H9 (cell line): ENCODE data around the gene RBM8A. TPM values are rescaled to one million over a fixed set of nuclear protein-coding genes. Genes with fewer than 3 reads are reported as not detected.

Experiments used
- DNase-seq: peaks from one replicate; pipeline ENCODE4 v3.0.0-alpha.2; 2017
- H2AFZ ChIP-seq: one replicate; pipeline ENCODE4 v1.6.1; 2013; ENCODE audit warnings: mild to moderate bottlenecking, low read length, control low read depth, moderate library complexity
- H2AK5ac ChIP-seq: 2 replicates; pipeline ENCODE4 v1.6.1; 2013; ENCODE audit warnings: low read length, control low read depth, mixed read lengths; ENCODE audit not compliant: insufficient read length
- H2BK120ac ChIP-seq: one replicate; pipeline ENCODE4 v1.6.1; 2013; ENCODE audit warnings: low read depth, mild to moderate bottlenecking, low read length, control low read depth, inconsistent platforms; ENCODE audit not compliant: poor library complexity, severe bottlenecking
- H2BK12ac ChIP-seq: 2 replicates; pipeline ENCODE4 v1.6.1; 2013; ENCODE audit warnings: low read length, control low read depth, mixed read lengths, low read depth; ENCODE audit not compliant: insufficient read length
- H2BK15ac ChIP-seq: 2 replicates; pipeline ENCODE4 v1.6.1; 2013; ENCODE audit warnings: low read depth, low read length, control low read depth
- H2BK20ac ChIP-seq: one replicate; pipeline ENCODE4 v1.6.1; 2013; ENCODE audit warnings: low read depth, mild to moderate bottlenecking, low read length, control low read depth, inconsistent platforms; ENCODE audit not compliant: poor library complexity, severe bottlenecking
- H2BK5ac ChIP-seq: 2 replicates; pipeline ENCODE4 v1.6.1; 2013; ENCODE audit warnings: low read length, control low read depth, mixed read lengths; ENCODE audit not compliant: insufficient read length
- H3K14ac ChIP-seq: 2 replicates; pipeline ENCODE4 v1.6.1; 2013; ENCODE audit warnings: low read length, control low read depth; ENCODE audit not compliant: insufficient read depth
- H3K18ac ChIP-seq: 2 replicates; pipeline ENCODE4 v1.6.1; 2013; ENCODE audit warnings: low read depth, mild to moderate bottlenecking, mixed read lengths, low read length, control low read depth; ENCODE audit not compliant: insufficient read length
- H3K23ac ChIP-seq: 2 replicates; pipeline ENCODE4 v1.6.1; 2013; ENCODE audit warnings: low read length, control low read depth, mixed read lengths, low read depth; ENCODE audit not compliant: insufficient read length
- H3K23me2 ChIP-seq: 2 replicates; pipeline ENCODE4 v1.6.1; 2013; ENCODE audit warnings: low read depth, mild to moderate bottlenecking, mixed read lengths, low read length, control low read depth; ENCODE audit not compliant: insufficient read length, poor library complexity, severe bottlenecking
- H3K27ac ChIP-seq: 2 replicates; pipeline ENCODE4 v1.5.1; 2013; ENCODE audit warnings: low read length, control low read depth, mixed read lengths, low read depth; ENCODE audit not compliant: insufficient read length
- H3K27me3 ChIP-seq: 2 replicates; pipeline ENCODE4 v1.6.1; 2013; ENCODE audit warnings: low read length, control low read depth, inconsistent platforms; ENCODE audit not compliant: insufficient read depth
- H3K4ac ChIP-seq: 2 replicates; pipeline ENCODE4 v1.6.1; 2013; ENCODE audit warnings: low read depth, mild to moderate bottlenecking, control low read depth, inconsistent platforms, low read length, moderate library complexity
- H3K4me1 ChIP-seq: 2 replicates; pipeline ENCODE4 v1.6.1; 2013; ENCODE audit warnings: low read length, control low read depth, inconsistent platforms; ENCODE audit not compliant: insufficient read depth
- H3K4me2 ChIP-seq: 2 replicates; pipeline ENCODE4 v1.6.1; 2013; ENCODE audit warnings: low read length, control low read depth, mixed read lengths; ENCODE audit not compliant: insufficient read length, insufficient read depth
- H3K56ac ChIP-seq: 2 replicates; pipeline ENCODE4 v1.6.1; 2013; ENCODE audit warnings: low read depth, mild to moderate bottlenecking, mixed read lengths, low read length, control low read depth; ENCODE audit not compliant: insufficient read length
- H3K79me1 ChIP-seq: 2 replicates; pipeline ENCODE4 v1.6.1; 2013; ENCODE audit warnings: low read depth, mild to moderate bottlenecking, moderate library complexity, low read length, control low read depth, inconsistent platforms; ENCODE audit not compliant: insufficient read depth, poor library complexity, severe bottlenecking
- H3K79me2 ChIP-seq: 2 replicates; pipeline ENCODE4 v1.6.1; 2013; ENCODE audit warnings: low read length, control low read depth, inconsistent platforms; ENCODE audit not compliant: insufficient read depth
- H3K9ac ChIP-seq: 2 replicates; pipeline ENCODE4 v1.6.1; 2013; ENCODE audit warnings: low read length, control low read depth, mixed read lengths; ENCODE audit not compliant: insufficient read length; ENCODE audit errors: extremely low read depth
- H3K9me3 ChIP-seq: one replicate; pipeline ENCODE4 v1.6.1; 2013; ENCODE audit warnings: low read depth, low read length, inconsistent platforms; ENCODE audit not compliant: control insufficient read depth
- H3T11ph ChIP-seq: one replicate; pipeline ENCODE4 v1.6.1; 2013; ENCODE audit warnings: mild to moderate bottlenecking, low read length, control low read depth, inconsistent platforms
- H4K20me1 ChIP-seq: one replicate; pipeline ENCODE4 v1.6.1; 2013; ENCODE audit not compliant: control insufficient read depth, insufficient read length, insufficient read depth
- H4K5ac ChIP-seq: 2 replicates; pipeline ENCODE4 v1.6.1; 2013; ENCODE audit warnings: low read depth, mild to moderate bottlenecking, mixed read lengths, low read length, control low read depth; ENCODE audit not compliant: insufficient read length
- H4K8ac ChIP-seq: replicated peaks from 2 replicates; pipeline ENCODE4 v1.6.1; 2013; ENCODE audit warnings: low read length, control low read depth, mixed read lengths, low read depth; ENCODE audit not compliant: insufficient read length
- H4K91ac ChIP-seq: 2 replicates; pipeline ENCODE4 v1.6.1; 2013; ENCODE audit warnings: low read depth, mild to moderate bottlenecking, moderate library complexity, mixed read lengths, low read length, control low read depth; ENCODE audit not compliant: insufficient read length
- H3K27ac Mint-ChIP-seq, 3 experiments: 2 replicates in 2 of 3; 3 replicates in 1 of 3; pipeline ENCODE4 v1.8.0; 2020 to 2021; ENCODE audit warnings: mixed read lengths in 3 of 3, mild to moderate bottlenecking in 1 of 3, moderate library complexity in 1 of 3
- H3K27me3 Mint-ChIP-seq: 2 replicates; pipeline ENCODE4 v1.8.0; 2021; ENCODE audit warnings: low read depth, mild to moderate bottlenecking, moderate library complexity, mixed read lengths
- H3K36me3 Mint-ChIP-seq, 3 experiments: 2 replicates in 2 of 3; 3 replicates in 1 of 3; pipeline ENCODE4 v1.8.0; 2020 to 2021; ENCODE audit warnings: low read depth in 3 of 3, mixed read lengths in 3 of 3; ENCODE audit not compliant: insufficient read depth in 1 of 3
- H3K4me1 Mint-ChIP-seq, 2 experiments: 2 replicates each; pipeline ENCODE4 v1.8.0; 2020; ENCODE audit warnings: mixed read lengths in 2 of 2
- H3K4me3 Mint-ChIP-seq, 2 experiments: 2 replicates in 1 of 2; 3 replicates in 1 of 2; pipeline ENCODE4 v1.8.0; 2020 to 2021; ENCODE audit warnings: mild to moderate bottlenecking in 2 of 2, mixed read lengths in 2 of 2, moderate library complexity in 1 of 2
- H3K9me3 Mint-ChIP-seq, 2 experiments: 2 replicates in 1 of 2; 3 replicates in 1 of 2; pipeline ENCODE4 v1.8.0; 2020; ENCODE audit warnings: mild to moderate bottlenecking in 2 of 2, mixed read lengths in 2 of 2, moderate library complexity in 1 of 2
- WGBS: extraction: QIAGEN DNeasy Blood & Tissue Kit; methylation state at CpG from one replicate; pipeline ENCODE4 v1.1.7; 2013; ENCODE audit warnings: missing lambda C conversion rate, low lambda C conversion rate, mixed read lengths; ENCODE audit not compliant: insufficient read length; ENCODE audit errors: extremely low coverage; 5-methylcytosine and 5-hydroxymethylcytosine counted together
- total RNA-seq: library from RNA; stranded (reverse); gene quantifications from 2 replicates; pipeline ENCODE4 v1.2.1, GENCODE V29; 2021
- TF ChIP-seq, protein P1 (sequence below): fragments of 200-600 bp; sonication (generic); conservative IDR thresholded peaks from 3 replicates; pipeline ENCODE4 v1.8.0; 2021; ENCODE audit warnings: antibody characterized with exemption, mild to moderate bottlenecking

The RBM8A gene
- total RNA-seq, 1 experiment from 2014 or later = 298 TPM

DNA sequence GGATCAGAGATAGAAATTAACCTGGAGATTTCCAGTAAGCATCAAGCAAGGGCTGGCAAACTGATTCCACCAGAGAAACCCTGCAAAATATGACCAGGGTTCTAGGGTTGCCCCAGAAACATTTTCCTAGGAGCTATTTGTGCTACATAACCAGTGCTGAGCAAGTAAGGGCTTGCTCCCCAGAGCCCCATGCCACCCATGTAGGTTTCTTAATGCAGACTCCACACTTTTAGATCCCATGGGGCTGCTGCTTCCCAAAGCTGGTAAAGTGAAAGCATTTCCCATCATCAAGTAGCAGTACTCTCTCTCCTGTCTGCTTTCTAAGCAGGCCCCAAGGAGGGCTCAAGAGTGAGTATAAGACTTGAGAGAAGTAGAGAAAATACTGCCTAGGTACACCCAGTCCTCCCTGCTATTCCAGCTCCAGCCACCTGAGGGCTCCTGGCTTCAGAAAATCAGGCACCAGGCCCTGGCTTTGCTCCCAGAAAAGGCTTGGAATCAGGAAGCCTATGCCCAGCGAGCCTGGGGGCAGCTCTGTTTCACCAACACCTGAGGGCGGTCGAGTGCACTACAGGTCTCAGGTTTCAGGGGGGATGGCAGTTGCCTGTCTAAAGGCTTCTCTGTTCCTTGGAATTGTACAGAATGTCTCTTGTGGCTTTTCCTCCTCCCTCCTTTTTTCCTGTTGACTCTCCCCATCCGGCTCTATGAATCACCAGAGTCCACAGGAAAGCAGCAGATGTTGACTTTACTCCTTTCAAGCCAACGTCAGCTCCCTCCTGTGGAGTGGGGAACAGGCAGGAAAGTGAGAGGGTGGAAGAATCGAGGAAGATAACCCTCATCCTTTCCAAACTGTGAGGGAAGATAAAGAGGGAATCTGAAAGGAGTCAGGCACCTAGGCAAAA, 35.4 kb downstream of the RBM8A start:
- Histone ChIP-seq H3K14ac (no peak overlapping the region), H2AFZ (peak overlapping the region; percentile 95), H3K79me1 (no peaks in the 10 kb centered on the region), H3K56ac (no peak overlapping the region), H4K5ac (no peak overlapping the region), H4K91ac (no peak overlapping the region), H2BK120ac (no peak overlapping the region), H3K23me2 (peaks cover 4% of the 10 kb centered on the region), H4K20me1 (no peaks in the 10 kb centered on the region), H3K27ac (no peak overlapping the region), H3K18ac (no peak overlapping the region), H3K79me2 (no peaks in the 10 kb centered on the region), H2BK12ac (no peak overlapping the region), H3K27me3 (no peaks in the 10 kb centered on the region), H3K9ac (peak overlapping the region; percentile 45), H3K4me1 (no peaks in the 10 kb centered on the region), H4K8ac (no peak overlapping the region), H3K4me2 (peak overlapping the region; percentile 41), H3K23ac (no peak overlapping the region), H3K9me3 (no peaks in the 10 kb centered on the region), H2BK20ac (no peak overlapping the region), H3T11ph (no peak overlapping the region), H3K4ac (no peak overlapping the region), H2BK15ac (no peak overlapping the region), H2AK5ac (no peak overlapping the region), H2BK5ac (no peak overlapping the region)
- WGBS = no CpG with 5 or more reads among the region's 6 CpGs
- H3K9me3 Mint-ChIP-seq = no peaks in the 10 kb centered on the region
- H3K4me3 Mint-ChIP-seq = peak overlapping the region; percentile 39 to 73
- H3K27me3 Mint-ChIP-seq = peaks cover 13% of the 10 kb centered on the region
- peak overlapping the region; percentile 33 to 95 (median 46); a peak in 4 of 7 replicates for H3K27ac Mint-ChIP-seq
- TF ChIP-seq, protein P1, sequence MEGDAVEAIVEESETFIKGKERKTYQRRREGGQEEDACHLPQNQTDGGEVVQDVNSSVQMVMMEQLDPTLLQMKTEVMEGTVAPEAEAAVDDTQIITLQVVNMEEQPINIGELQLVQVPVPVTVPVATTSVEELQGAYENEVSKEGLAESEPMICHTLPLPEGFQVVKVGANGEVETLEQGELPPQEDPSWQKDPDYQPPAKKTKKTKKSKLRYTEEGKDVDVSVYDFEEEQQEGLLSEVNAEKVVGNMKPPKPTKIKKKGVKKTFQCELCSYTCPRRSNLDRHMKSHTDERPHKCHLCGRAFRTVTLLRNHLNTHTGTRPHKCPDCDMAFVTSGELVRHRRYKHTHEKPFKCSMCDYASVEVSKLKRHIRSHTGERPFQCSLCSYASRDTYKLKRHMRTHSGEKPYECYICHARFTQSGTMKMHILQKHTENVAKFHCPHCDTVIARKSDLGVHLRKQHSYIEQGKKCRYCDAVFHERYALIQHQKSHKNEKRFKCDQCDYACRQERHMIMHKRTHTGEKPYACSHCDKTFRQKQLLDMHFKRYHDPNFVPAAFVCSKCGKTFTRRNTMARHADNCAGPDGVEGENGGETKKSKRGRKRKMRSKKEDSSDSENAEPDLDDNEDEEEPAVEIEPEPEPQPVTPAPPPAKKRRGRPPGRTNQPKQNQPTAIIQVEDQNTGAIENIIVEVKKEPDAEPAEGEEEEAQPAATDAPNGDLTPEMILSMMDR = peak; percentile 98
- peaks cover 16 to 17% of the 10 kb centered on the region in 2 experiments for H3K4me1 Mint-ChIP-seq
- no peaks in the 10 kb centered on the region for H3K36me3 Mint-ChIP-seq
- DNase-seq = peak; percentile 98
